HS-5 (cell line): ENCODE results near the gene RNF151.
A peak's percentile ranks its signal among the peaks of the same experiment; 100 is the strongest.
"Not testable (repeated sequence)": the region's sequence is repeated elsewhere in the genome, so short reads cannot be mapped to it uniquely, and the experiment has no call there.

Experiments used
- DNase-seq: peaks from one replicate; pipeline ENCODE4 v3.0.0-alpha.2; 2012; ENCODE audit warnings: low read depth

Gene RNF151

GRCh38 chr16:1959269-1960039 is 7.2 kb upstream of the RNF151 start, which contains the start of gene NDUFB10:
Gene NDUFB10 (plus strand): TSS chr16:1959538. CDS start chr16:1959625, 87 bp downstream.
- peak; percentile 43 for DNase-seq

GRCh38 chr16:1960665-1961630 is 5.7 kb upstream of the RNF151 start:
- DNase-seq = peak; percentile 46

- no peak for DNase-seq
These were observed 5.0 kb upstream of the RNF151 start for GRCh38 chr16:1961651-1962067.

GRCh38 chr16:1962161-1963153 is 4.2 kb upstream of the RNF151 start:
- DNase-seq = not testable (repeated sequence)

GRCh38 chr16:1963806-1964505 is 2.7 kb upstream of the RNF151 start:
- no peak for DNase-seq

- peak; percentile 83 for DNase-seq
These were observed 1.9 kb upstream of the RNF151 start, which contains the start of gene RPS2 for GRCh38 chr16:1964506-1965395. Gene RPS2 (minus strand): TSS chr16:1964826. CDS start chr16:1964625, 201 bp downstream.

- no peak for DNase-seq
These were observed 1.2 kb upstream of the RNF151 start for GRCh38 chr16:1965396-1966001.

- no peak for DNase-seq
These were observed 1.7 kb downstream of the RNF151 start for GRCh38 chr16:1968146-1968953.

GRCh38 chr16:1971796-1972489 is 5.3 kb downstream of the RNF151 start, which contains the start of gene TBL3:
Gene TBL3 (plus strand): TSS chr16:1972053. CDS start chr16:1972165, 112 bp downstream.
- DNase-seq = peak; percentile 67

GRCh38 chr16:1972490-1972877 is 5.8 kb downstream of the RNF151 start:
- DNase-seq = no peak

GRCh38 chr16:1973461-1974156 is 7.0 kb downstream of the RNF151 start:
- no peak for DNase-seq

- DNase-seq = no peak
These were observed 7.8 kb downstream of the RNF151 start for GRCh38 chr16:1974157-1975070.

- no peak for DNase-seq
These were observed 9.0 kb downstream of the RNF151 start for GRCh38 chr16:1975432-1976215.

GRCh38 chr16:1976216-1976520 is 9.5 kb downstream of the RNF151 start:
- DNase-seq = no peak
